Heart right ventricle (tissue), 16 donors: ENCODE measurements around the gene CDH7. TPM values are rescaled to one million over a fixed set of nuclear protein-coding genes. Genes with fewer than 3 reads are reported as not detected.

Source experiments
- ATAC-seq, 8 donors: fragments of 200-7000 bp; cut with Tn5 transposase; one replicate each; pipeline ENCODE4 v1.9.1; 2020; ENCODE audit warnings: mild to moderate bottlenecking in 8 of 8, moderate library complexity in 8 of 8, moderate number of reproducible peaks in 1 of 8
- DNase-seq, 2 donors: peaks; one replicate each; pipeline ENCODE4 v3.0.0-alpha.2; 2020
- H3K27ac ChIP-seq, 10 donors: fragments of 200-600 bp; sonication (generic) in 2 of 10; one replicate each; pipeline versions ENCODE4 v1.5.0 to v1.8.0; 2020 to 2022; ENCODE audit warnings: mild to moderate bottlenecking in 3 of 10
- H3K27me3 ChIP-seq, 7 donors: fragments of 200-600 bp; one replicate each; pipeline ENCODE4 v1.8.0; 2021 to 2022; ENCODE audit warnings: mild to moderate bottlenecking in 2 of 7
- H3K36me3 ChIP-seq, 9 donors: fragments of 200-600 bp; sonication (generic) in 1 of 9; one replicate each; pipeline versions ENCODE4 v1.5.0 to v1.8.0; 2020 to 2022; ENCODE audit warnings: mild to moderate bottlenecking in 2 of 9
- H3K4me1 ChIP-seq, 9 donors: fragments of 200-600 bp; sonication (generic) in 1 of 9; one replicate each; pipeline versions ENCODE4 v1.5.0 to v1.8.0; 2020 to 2022; ENCODE audit warnings: mild to moderate bottlenecking in 4 of 9
- H3K4me3 ChIP-seq, 10 donors: fragments of 200-600 bp; sonication (generic) in 2 of 10; one replicate each; pipeline versions ENCODE4 v1.5.0 to v1.8.0; 2020 to 2022; ENCODE audit warnings: mild to moderate bottlenecking in 7 of 10, moderate library complexity in 2 of 10
- H3K9me3 ChIP-seq, 11 donors: fragments of 200-600 bp in 10 of 11; sonication (generic) in 2 of 11; one replicate each; pipeline versions ENCODE4 v1.5.0 to v1.8.0; 2013 to 2022; ENCODE audit warnings: mild to moderate bottlenecking in 2 of 11, control low read depth in 1 of 11, moderate library complexity in 1 of 11
- WGBS, 2 donors: extraction: QIAGEN DNeasy Blood & Tissue Kit; methylation state at CpG; one replicate each; pipeline ENCODE4 v1.1.7; 2013; ENCODE audit warnings: inconsistent platforms in 1 of 2; 5-methylcytosine and 5-hydroxymethylcytosine counted together
- intact Hi-C, 10 donors: fragments of 100-400 bp; cut with DNase I; formaldehyde crosslinking; loops; one replicate each; pipeline versions ENCODE4 v1.11.1 to v1.14.2; 2022
- polyA plus RNA-seq, 2 donors: library from polyadenylated mRNA; stranded (reverse); fragments of 200-250 nt; gene quantifications; one replicate each; pipeline ENCODE4 v1.2.3, GENCODE V29; 2013
- total RNA-seq, 10 donors: library from RNA; stranded (reverse); fragmentation: NEBNext Ultra II Directional in 3 of 10; extraction: Animal tissue kit (Norgen Biotek cat#: 25700) in 3 of 10; gene quantifications; one replicate each; pipeline versions ENCODE4 v1.2.1 to v1.2.4, GENCODE V29; 2021 to 2023
- TF ChIP-seq, protein P1 (sequence below), 9 donors: fragments of 200-600 bp; sonication (generic) in 2 of 9; IDR thresholded peaks; one replicate each; pipeline versions ENCODE4 v1.5.0 to v1.8.0; 2021 to 2022; ENCODE audit warnings: antibody characterized with exemption in 9 of 9, mild to moderate bottlenecking in 5 of 9, moderate library complexity in 1 of 9
- donor health status: Arrhythmogenic right ventricular cardiomyopathy.
- donor health status: ischemic (EF 13 %, LVEDD 7.1; RV severe dilation, severe dysfunction).
- donor health status: healthy with polysubstance abuse.
- donor health status: DM: no; HTN: yes; CAD: no.
- donor health status: DM: no; HTN: no; CAD: no.
- donor health status: ischemic (EF 25% LVEDD 6.9; RV normal size, moderate dysfunction).
- donor health status: ischemic (EF 25% LVEDD 5.7; RV mildly dilated, moderate dysfunction).
- donor health status: healthy.
- donor health status: DM: yes; HTN: yes; CAD: no.
- donor health status: Ischemic cardiomyopathy.
- donor health status: ischemic (EF 35%, LVEDD 5.7; RV mildly dilated, moderate dysfunction).
- donor health status: nonischemic (EF 11% LVEDD 7.7; RV severe dilation, severe dysfunction).
- donor health status: DM: yes; HTN: yes; CAD: no.
- donor health status: PGD.
- donor health status: ischemic (EF 29% LVEDD 5.4; RV normal size, mild dysfunction).
- donor health status: nonischemic (EF 23%, LVEDD 6.1; RV moderate dilation, normal function).

CDH7 gene
- total and polyA plus RNA-seq, 12 donors, result not detected

DNA sequence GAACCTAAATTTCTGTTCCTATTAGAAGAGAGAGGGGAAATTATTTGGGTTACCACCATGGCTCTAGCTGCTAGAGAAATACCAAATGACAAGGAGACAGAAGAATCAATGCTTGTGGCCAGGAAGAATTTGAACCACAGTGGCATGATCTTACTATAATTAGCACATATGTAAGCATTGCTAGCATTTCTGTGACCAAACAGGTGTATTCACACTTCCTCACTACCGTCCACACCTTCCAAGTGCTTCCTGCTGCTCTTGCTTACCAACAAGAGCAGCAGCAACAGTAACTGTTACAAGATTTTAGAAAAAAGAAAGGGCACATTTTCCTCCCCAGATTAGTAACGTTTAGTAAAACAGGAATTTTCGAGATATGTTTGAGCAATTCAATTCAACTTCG, 60.5 kb downstream of the CDH7 start:
- no peaks in the 10 kb centered on the region for H3K9me3 ChIP-seq
- 58 to 66% methylated on average over 4 of the region's 4 CpGs for WGBS, 2 donors
- no peak overlapping the region for H3K4me3 ChIP-seq
- DNase-seq (no peak), ATAC-seq (no peak)
- no peaks in the 10 kb centered on the region for H3K4me1 ChIP-seq
- no peak overlapping the region for H3K27ac ChIP-seq
- no peaks in the 10 kb centered on the region for H3K36me3 ChIP-seq
- intact Hi-C loops, result no loop called here
- TF ChIP-seq, protein P1, sequence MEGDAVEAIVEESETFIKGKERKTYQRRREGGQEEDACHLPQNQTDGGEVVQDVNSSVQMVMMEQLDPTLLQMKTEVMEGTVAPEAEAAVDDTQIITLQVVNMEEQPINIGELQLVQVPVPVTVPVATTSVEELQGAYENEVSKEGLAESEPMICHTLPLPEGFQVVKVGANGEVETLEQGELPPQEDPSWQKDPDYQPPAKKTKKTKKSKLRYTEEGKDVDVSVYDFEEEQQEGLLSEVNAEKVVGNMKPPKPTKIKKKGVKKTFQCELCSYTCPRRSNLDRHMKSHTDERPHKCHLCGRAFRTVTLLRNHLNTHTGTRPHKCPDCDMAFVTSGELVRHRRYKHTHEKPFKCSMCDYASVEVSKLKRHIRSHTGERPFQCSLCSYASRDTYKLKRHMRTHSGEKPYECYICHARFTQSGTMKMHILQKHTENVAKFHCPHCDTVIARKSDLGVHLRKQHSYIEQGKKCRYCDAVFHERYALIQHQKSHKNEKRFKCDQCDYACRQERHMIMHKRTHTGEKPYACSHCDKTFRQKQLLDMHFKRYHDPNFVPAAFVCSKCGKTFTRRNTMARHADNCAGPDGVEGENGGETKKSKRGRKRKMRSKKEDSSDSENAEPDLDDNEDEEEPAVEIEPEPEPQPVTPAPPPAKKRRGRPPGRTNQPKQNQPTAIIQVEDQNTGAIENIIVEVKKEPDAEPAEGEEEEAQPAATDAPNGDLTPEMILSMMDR (IDR thresholded peaks at IDR 0.05), result no peak
- H3K27me3 ChIP-seq, result no peaks in the 10 kb centered on the region

DNA sequence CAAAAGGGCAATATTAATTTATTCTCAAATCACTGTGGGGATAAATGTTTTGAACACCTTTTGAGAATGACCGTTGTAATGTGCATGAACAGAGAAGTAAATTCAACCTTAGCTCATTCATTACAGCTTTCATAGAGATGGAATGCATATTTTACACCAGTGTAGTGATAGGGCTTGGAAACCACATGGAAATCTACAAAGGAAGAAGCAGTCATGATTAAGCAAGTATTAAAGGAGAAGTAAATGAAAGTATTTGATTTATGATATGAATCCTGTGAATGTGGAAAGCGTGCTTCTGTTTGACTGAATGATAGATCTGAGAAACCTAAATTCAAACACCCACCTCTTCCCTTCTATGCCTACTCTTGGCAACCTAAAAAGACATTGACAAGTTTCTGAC, 64.7 kb downstream of the CDH7 start:
- H3K27me3 ChIP-seq, result no peaks in the 10 kb centered on the region
- intact Hi-C loops, result no loop called here
- TF ChIP-seq, protein P1 (IDR thresholded peaks at IDR 0.05), result no peak
- no peaks in the 10 kb centered on the region for H3K4me1 ChIP-seq
- 73 to 74% methylated on average over 2 of the region's 2 CpGs for WGBS, 2 donors
- no peak overlapping the region for H3K4me3 ChIP-seq
- peaks cover 0 to 4% (median 0%) of the 10 kb centered on the region in 11 donors for H3K9me3 ChIP-seq
- no peaks in the 10 kb centered on the region for H3K36me3 ChIP-seq
- ATAC-seq, result no peak
- no peak overlapping the region for H3K27ac ChIP-seq
- no peak for DNase-seq

DNA sequence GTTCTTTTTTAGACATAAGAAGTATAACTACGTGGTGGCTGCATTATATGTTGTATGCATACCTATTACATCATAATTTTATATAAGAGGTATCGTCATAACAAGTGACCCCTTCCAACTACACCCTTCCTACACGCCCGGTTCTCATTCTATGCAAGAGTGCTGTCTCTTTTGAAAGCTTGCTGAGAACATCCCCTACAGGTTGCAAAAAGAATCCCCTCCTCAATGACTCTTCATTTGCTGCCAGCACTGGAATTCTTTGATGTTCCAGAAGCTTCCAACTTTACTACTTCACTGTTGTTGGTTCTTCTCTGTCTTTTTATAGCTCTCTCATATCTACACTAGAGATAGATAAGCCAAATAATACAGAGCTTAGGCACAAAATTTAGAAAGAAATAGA, 66.4 kb downstream of the CDH7 start:
- WGBS, 2 donors, result 53 to 68% methylated on average over 4 of the region's 4 CpGs
- no peaks in the 10 kb centered on the region for H3K36me3 ChIP-seq

DNA sequence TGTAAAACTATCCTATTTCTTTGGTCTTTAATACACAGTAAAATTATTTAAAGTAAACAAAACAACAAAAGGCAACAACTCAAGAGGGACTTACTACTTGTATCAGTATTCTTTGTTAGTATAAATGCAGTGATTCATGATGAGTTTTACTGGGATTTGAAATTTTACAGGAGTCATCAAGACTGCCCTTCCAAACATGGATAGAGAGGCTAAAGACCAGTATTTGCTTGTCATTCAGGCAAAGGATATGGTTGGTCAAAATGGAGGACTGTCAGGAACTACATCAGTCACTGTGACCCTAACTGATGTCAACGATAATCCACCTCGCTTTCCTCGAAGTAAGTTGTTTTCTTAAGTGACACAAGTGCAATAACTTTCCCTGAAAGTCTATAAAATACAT, 71.1 kb downstream of the CDH7 start:
- H3K36me3 ChIP-seq, result no peaks in the 10 kb centered on the region
- 86 to 92% methylated on average over 3 of the region's 3 CpGs for WGBS, 2 donors
- H3K27me3 ChIP-seq, result no peaks in the 10 kb centered on the region
- intact Hi-C loops, result no loop called here
- peaks cover 0 to 4% (median 0%) of the 10 kb centered on the region in 11 donors for H3K9me3 ChIP-seq
- ATAC-seq, result no peak
- H3K4me3 ChIP-seq, result no peak overlapping the region
- H3K4me1 ChIP-seq, result no peaks in the 10 kb centered on the region
- H3K27ac ChIP-seq, result no peak overlapping the region
- TF ChIP-seq, protein P1 (IDR thresholded peaks at IDR 0.05), result no peak
- no peak for DNase-seq

More for the DNA sequence above, 66.4 kb downstream of the CDH7 start:
- Histone ChIP-seq H3K9me3 (peaks cover 0 to 4% (median 0%) of the 10 kb centered on the region in 11 donors), H3K27ac (no peak overlapping the region), H3K27me3 (no peaks in the 10 kb centered on the region), H3K4me1 (no peaks in the 10 kb centered on the region), H3K4me3 (no peak overlapping the region)
- TF ChIP-seq, protein P1 (IDR thresholded peaks at IDR 0.05), result no peak
- no peak for ATAC-seq
- intact Hi-C loops, result no loop called here
- no peak for DNase-seq
